Activated gamma-delta T cell treated with Interleukin-2 at 50 U/mL for 16 hours (primary cell): Measurements from ENCODE around the gene CACNA1C.

Experiments used
- DNase-seq: peaks from one replicate; pipeline ENCODE4 v3.0.0-alpha.2; 2020

CACNA1C gene

DNA sequence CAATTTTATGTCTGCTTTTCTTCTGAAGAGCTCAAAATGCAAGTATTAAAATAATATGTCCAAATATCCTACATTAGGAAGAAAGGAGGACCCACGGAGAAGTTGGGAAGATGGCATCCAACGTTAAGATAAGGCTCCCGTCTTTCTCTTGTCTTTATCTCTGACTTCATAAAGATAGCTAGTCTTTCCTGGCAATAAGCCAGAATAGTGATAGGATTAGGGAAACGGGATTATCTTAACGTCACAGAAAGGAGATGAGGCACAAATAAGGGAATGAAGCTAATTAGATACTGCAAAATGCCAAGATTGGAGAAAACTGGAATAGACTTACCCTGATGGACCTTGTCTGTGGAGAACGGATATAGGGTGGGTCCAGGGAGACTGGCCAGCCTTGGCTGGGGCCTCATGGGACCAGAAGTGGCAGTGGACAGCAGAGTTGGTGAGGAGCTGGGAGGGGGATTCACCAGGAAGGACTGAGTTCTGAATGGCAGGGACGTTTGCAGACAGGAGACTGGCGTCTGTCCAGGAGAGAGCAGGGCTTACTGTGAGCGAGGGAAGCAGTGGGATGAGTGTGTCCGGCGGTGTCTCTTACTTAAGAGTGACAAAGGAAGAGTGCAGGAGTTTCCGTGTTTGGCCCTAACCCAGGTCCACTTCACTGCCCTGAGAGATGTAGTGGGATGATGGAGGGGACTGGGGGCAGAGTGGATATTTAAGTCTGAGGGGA, 119.9 kb downstream of the CACNA1C start:
- no peak for DNase-seq

DNA sequence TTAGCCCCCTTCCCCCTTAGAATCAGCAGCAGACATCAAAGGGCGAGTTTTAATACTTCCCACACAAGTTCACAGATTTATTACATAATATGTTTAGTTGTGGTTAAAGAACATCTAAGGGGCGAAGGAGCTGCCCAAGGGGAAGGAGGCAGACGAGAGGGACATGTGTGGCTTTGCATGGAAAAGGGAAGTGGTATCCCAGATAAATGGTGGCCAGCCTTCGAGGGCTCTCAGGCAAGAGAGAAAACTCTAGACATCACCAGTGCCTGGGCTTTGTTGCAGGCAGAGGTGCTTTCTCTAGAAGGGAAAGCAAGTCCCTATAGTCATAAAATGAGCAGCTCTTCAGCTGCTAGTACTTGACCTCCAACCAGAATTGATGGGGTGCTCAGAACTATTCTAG, 121.2 kb downstream of the CACNA1C start:
- no peak for DNase-seq

DNA sequence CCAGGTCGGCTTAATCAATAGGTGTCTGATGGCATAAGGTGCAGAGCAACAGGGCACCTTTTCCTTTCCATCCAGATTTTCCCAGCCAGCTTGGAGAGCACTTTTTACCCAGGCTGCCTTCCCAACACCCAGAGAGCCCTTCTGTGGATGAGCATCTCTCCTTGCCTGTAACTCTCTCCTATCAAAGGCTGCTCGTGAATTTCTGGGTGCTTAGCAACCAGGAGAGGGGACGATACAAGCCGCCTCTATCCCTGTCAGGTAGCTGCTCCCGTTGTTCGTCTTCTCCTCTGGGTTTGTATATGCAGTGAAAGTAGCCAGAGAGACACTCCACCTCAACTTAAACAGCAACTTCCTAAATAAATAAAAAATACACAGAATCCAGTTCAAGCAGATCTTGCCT, 124.2 kb downstream of the CACNA1C start:
- DNase-seq, result no peak

DNA sequence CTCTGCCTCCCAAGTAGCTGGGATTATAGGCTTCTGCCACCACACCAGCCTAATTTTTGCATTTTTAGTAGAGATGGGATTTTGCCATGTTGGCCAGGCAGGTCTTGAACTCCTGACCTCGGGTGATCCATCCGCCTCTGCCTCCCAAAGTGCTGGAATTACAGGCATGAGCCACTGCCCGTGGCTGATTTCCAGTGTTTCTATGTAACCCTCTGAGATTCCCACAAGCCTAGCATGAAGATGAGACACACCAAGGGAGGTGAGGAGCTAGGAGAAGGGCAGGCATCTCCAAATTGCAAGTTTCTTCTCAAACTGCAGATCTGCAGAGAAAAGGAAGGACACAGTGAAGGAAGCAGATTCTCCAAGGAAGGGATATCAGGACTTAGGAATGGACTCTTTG, 125.0 kb downstream of the CACNA1C start:
- DNase-seq, result no peak

DNA sequence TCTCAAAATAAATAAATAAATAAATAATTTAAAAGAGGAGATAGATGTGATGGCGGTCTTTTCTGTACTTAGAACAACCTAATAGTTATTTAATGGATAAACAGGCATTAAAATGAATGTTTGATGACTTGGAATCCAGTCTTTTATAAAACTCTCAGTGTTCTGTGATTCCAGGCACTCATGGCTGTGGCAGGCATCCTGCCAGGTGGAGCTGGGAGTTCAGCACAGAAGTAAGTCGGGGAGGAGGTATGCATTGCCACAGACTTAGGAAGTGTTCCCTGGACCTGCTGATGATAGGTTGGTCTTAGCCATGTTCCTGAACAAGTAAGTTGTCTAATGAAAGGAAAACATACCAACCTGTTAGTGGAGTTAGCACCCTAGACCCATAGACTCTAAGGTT, 126.3 kb downstream of the CACNA1C start:
- no peak for DNase-seq

DNA sequence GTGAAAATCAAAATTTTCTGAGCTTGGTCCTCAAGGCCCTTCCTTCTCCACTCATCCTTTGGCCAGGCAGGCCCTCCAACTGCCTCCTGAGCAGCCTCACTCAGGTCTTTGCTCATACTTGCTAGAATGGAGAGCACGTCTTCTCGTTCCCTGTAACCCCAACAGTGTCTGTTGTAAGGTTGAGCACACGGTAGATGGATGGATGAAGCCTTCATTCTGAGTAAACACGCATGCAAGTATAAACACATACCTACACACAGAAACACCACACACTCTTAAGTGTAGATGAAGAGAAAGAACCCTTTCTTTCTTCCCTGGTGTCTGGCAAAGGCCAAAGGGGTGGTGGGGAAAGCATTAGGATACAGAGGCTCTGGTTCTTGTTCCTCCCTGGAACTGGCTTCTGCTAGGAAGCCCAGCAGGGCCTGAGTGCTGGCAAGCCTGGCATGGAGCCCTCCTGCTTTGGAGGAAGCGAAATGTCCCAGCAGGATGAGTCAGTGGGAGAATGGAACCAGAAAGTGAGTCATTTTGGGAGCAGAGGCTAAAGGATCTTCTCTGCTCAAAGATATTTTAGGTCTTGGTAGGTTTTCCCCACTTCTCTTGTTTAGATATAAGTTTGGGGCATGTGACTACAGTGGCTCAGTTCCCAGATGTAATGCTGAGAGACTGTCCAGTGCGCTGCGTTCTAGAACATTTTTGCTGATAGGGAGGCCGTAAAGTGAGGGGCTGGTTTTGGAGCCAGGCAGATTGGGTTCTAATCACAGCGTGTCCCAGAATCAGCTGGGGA, 127.4 kb downstream of the CACNA1C start:
- no peak for DNase-seq

DNA sequence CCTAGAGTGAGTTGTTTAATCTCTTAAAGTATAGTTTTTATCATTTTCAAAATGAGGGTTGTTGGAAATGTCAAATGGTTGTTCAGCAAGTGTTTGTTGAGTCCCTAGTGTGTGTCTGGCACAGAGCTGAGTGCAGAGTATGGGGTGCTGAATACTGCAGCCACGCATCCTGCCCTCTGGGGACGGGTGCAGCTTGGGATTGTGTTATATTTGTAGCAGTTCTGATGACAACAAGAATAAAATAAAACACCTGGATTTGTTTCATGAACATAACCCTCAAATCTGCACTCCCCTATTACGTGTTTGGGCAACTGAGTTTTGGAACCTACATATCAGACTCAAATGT, 127.9 kb downstream of the CACNA1C start:
- no peak for DNase-seq

DNA sequence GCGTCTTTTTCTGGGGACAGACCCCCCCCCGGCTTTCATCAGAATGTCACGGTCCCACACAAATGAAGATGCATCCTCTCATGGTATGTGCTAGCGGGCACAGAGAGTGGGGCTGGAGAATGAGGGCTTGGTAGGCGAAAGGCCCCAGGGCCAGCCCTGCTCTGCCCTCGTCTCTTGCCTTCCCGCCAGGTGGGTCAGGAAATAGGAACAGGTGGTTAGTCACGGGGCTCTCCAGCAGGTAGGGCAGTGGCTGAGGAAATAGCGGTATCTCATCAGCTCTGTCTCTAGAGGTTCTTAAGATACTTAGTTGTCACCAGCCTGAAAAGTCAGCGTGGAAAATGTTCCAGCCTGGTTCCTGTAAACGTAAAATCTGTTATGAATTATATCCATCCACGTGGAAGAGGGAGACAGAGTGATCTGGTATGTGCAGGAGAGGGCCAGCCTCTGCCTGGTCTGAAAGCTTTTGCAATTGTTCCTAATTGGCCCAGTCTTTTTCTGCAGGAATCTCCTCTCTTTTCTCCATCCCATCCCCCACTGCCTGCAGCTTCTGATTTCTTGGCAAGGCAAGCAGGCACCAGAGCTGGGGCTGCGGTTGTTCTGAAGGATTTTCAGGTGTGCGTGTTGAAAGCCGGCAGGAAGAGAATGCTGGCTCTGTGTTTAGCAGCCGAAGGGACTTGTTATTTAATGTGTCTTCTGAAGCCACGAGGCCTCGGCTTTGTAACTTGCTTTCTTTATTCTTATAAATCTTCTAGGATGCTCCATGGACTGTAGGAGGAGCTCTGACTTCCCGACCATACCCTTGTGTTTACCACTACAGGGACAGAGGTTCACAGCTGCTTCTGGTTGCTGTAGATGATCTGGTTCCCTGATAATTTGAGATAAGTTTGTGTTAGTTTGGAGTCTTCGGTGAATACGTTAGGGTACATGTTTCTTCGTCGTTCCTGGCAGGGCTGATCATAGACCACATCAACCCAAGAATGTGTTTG, 131.1 kb downstream of the CACNA1C start:
- DNase-seq, result no peak

DNA sequence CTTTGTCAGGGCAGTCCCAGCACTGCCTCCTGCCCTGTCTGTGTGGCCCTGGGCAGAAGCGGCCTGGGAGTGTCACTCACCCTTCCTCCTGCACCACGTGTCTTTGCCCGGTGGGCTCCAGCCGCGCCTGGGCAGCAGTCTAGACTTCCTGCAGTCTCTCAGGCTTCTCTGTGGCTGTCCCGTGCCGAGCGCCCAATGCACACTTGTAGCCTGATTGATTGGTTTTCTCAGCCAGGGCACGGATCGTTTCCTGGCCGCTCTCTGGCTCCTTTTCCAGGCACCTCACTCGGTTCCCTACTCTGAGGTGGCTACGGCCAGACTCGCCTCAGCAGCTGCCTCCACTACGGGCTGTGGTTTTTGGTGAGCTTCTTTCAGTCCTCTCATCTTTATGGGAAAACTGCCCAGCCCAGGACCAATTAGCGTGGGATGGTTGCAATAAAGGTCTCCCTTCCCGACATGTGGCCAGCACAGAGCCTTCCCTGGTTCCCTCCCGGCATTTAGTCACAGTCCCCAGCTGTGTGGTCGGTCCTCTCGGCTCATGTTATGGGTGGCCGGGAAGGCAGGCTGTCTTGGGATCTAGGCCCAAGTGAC, 133.1 kb downstream of the CACNA1C start:
- no peak for DNase-seq

DNA sequence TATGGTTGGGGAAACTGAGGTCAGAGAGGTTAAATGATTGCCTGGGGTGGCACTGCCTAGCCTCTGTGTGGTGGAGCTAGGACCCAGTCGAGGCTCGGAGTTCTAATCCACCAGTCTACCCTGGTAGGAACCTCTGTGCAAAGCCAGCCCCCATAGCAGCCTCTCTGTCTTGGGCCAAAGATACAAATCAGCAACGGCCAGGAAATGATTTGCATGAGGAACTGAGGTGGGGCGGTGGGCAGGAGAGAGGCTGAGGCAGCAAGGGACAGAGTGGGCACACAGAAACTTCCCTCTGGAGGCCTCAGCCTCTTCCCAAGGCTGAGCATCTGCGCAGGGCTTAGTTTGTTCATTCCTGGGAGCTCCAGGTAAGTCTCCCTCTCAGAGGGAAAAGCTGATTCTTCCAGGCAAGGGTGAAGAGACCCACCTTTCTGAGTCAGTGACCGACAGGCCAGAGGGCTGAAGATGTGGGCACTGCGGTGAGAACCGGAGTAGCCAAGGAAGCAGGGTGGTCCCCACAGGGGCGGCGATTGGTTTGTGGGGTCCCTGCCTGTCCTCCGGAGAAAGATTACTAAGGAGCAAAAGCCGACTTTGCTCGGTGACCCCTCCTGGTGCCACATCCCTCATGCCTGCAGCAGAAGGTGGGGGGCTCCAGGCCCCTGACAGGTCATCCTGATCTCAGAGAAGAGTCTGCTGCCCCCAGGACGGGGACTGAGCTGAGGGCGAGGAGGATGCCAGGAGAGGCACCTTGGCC, 134.6 kb downstream of the CACNA1C start:
- no peak for DNase-seq

DNA sequence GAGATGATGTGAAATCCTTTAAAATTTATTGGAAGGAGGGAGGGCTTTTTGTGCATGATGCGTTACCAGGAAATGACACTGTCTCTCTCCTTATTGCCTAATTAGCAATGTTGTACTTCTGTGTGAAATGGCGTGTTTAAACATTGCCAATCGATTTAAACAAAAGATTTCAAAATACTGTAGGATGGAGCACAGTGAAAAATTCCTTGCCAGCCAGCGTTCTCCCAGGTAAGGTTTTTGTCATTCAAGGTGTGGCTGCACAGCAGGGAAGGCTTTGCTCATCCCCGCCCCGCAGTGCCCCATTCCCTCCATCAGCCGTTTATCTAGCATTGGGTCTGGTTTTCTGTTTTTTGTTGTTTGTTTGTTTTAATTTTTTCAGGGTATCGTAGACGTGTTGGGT, 137.3 kb downstream of the CACNA1C start:
- no peak for DNase-seq

DNA sequence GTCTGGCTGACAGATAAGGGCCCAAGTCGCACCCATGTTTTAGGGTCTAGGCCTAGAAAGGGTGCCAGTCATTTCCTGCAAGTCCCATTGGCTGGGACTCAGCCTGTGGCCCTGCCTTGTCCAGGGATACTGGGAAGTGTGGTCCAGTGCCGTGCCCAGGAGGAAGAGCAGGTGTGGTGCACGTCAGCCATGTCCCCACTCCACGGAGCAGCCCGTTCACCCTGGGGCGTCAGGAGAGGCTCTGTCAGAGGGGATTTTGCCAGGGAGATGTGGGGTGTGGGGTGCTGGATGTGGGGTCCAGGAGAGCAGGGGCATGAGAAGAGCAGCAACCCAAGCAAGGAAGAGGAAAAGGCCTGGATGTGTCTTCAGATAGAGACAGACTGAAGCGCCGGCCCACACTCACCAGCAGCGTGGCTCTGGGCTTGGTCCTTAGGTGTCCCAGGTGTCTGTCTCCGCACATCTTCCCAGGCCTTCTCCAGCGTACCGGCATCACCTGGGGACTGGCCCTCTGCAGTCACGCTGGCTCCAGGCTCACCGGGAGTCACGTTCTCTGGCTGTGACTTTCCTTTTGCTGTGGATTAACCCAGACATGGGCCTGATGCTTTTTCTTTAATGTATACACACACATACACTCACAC, 138.2 kb downstream of the CACNA1C start:
- DNase-seq, result no peak

DNA sequence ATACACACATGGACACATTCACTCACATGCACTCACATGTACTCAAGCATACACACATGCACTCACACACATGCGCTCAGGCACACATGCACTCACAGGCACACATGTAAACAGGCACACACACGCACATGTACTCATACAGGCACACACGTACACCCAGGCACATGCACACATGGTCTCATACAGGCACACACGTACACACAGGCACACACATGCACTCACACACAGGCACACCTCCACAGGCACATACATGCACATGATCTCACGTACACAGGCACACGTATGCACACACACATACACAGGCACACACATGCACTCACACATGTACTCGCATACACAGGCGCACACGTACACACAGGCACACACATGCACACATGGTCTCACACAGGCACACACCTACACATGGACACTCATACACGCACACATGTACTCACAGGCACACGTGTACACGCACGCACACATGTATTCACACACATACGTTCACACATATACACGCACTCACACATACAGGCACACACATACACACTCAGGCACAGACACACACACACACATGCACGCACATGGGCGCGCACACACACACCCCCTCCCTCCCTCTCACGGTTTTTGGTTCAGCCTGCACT, 138.9 kb downstream of the CACNA1C start:
- no peak for DNase-seq

DNA sequence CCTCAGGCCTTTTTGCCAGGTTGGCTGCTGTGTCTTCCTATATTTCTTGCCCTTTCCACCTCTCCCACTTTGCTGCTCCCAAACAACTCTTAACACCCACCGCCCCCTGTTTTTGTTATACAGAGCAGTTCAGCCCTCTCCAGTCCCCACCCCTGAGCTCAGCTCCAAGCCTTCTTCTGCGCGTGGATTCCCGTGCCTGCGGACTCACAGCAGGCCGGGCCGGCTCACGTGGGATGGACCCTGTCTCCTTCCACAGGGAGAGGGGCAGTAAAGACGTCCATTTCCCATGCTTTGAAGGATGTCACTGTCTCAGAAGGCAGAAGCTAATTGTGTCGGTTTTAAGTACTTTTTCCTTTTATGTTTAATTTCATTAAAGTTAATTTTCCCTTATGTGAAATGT, 139.4 kb downstream of the CACNA1C start:
- DNase-seq, result no peak

DNA sequence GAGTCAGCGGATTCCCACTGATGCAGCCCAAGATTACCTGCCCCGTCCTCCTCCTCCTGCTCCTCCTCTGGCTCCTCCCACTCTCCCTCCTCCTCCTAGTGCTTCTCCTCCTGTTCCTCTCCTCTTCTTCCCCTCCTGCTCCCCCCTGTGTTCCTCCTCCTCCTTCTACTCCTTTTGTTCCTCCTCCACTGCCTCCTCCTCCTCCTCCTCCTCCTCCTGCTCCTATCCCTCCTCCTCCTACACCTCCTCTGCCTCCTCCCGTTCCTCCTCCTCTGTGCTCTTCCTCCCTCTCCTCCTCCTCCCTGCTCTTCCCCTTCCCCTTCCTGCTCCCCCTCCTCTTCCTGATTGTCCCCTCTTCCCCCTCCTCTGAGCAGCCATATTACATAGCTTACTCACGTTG, 141.3 kb downstream of the CACNA1C start:
- DNase-seq, result no peak

DNA sequence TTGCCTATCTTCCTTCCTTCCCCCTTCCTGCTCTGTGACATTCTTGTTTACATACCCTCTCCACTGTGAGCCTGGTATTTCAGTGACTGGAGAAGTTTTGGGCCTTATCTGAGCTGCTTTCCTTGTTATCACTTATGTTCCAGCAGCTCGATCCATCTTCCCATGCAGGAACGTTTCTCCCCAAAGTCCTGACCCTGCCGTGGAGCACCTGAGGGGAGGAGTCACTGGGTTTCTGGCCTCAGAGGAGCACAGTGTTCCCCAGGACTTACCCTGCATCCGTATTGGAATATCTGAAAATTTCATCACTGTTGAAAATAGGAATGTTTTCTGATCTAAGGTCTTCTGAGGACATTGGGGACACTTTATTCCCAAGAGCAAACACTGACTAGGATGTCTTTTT, 141.8 kb downstream of the CACNA1C start:
- no peak for DNase-seq

DNA sequence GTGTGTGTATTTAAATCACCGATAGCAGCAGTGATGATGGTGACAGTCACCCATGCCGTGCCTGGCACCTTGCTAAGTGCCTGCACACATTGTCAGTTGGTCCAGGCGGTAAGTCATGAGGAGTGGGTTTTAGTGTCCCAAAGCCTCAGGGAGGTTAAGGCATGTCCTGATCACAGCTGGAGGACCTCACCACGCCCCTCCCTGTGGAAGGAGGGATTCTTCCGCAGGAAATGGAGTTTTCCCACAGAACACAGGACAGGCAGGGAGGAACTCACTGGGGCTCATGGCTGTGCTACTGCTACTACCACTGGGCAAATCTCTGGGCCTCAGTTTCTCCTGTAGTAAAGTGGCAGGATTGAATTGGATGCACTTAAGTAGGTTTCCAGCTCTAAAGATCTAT, 142.3 kb downstream of the CACNA1C start:
- DNase-seq, result no peak

DNA sequence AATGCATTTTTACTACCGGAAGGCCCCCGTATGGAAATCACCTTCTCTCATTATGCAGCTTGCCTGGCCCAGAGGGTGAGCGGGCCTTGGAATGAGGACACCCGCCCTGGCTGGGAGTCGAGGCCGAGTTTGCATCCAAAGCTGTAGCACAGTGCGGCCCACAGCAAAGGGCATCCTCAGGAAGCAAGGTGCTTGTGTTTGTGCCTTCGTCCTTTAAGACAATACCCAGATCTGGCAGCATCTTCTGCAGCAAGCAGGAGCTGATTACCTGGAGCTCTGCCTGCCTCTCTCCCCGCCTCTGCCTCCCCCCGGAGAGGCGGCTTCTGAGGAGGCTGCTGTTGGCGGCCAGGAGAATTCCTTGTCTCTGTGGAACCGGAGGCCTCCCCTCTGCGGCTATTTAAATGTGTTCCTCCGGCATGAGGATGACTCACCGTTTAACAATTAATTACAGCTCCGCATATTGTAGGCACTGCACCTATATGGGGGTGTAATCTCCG, 145.3 kb downstream of the CACNA1C start:
- DNase-seq, result no peak

DNA sequence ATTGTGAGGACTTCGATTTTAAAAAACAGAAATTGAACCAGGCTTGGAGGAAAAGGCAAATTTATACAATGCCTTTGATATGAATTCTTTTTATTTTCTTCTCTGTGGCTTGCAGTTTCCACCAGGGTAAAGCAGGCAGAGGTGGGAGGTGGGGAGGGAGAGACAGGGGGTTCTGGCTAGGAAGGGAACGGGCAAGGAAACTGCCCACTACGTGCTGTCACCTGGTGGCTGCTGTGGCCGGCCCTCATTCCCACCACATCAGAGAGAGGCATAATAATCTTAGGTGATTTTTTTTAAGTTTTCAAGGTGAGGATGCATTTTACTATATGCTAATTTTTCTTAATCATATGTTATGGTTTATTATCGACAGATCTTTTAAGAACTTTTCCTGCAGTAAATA, 145.8 kb downstream of the CACNA1C start:
- no peak for DNase-seq

DNA sequence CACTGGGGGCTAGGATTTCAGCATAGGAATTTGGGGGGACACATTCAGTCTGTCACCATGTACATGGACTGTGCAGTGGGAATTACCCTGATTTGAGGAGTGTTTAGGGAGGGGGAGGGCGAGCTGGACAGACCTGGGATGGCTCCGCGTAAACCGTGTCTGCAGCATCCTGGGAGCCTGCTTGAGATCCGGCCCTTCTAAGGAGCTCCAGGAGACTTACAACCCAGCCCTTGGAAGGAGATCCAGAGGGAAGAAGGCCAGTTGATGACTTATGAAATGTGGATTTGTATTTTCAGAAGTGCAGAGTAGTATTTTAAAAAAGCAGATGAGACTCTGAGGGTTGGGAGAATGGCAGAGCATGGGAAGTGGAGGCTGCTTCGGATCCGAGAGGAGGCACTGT, 153.2 kb downstream of the CACNA1C start:
- no peak for DNase-seq
